SIG-M5 treated with dmso at 0.1 percent for 504 hours (cell line): ENCODE measurements around the gene CLNK.

ENCODE experiments used
- DNase-seq: peaks from one replicate; lab custom pipeline; 2025; ENCODE audit not compliant: unreplicated experiment; lab: John Stamatoyannopoulos, UW

Gene CLNK

GRCh38 chr4:10664408-10664807 lies 20.2 kb downstream of the CLNK start:
- DNase-seq = no peak

GRCh38 chr4:10662937-10663336 lies 21.6 kb downstream of the CLNK start:
- no peak for DNase-seq

- no peak for DNase-seq
Observed at GRCh38 chr4:10661047-10661446, 23.5 kb downstream of the CLNK start.

- DNase-seq = no peak
Observed at GRCh38 chr4:10659251-10659650, 25.3 kb downstream of the CLNK start.

GRCh38 chr4:10656988-10657387 lies 27.6 kb downstream of the CLNK start:
- peak; percentile 4 for DNase-seq

GRCh38 chr4:10656420-10656819 lies 28.1 kb downstream of the CLNK start:
- no peak for DNase-seq

- DNase-seq = no peak
Observed at GRCh38 chr4:10655968-10656367, 28.6 kb downstream of the CLNK start.

- no peak for DNase-seq
Observed at GRCh38 chr4:10648479-10648878, 36.1 kb downstream of the CLNK start.

GRCh38 chr4:10647846-10648245 lies 36.7 kb downstream of the CLNK start:
- no peak for DNase-seq

GRCh38 chr4:10643600-10644425 lies 40.8 kb downstream of the CLNK start:
- DNase-seq = no peak

GRCh38 chr4:10640561-10641201 lies 43.9 kb downstream of the CLNK start:
- DNase-seq = no peak

GRCh38 chr4:10639664-10640063 lies 44.9 kb downstream of the CLNK start:
- DNase-seq = no peak

- DNase-seq = no peak
Observed at GRCh38 chr4:10639100-10639499, 45.5 kb downstream of the CLNK start.

- no peak for DNase-seq
Observed at GRCh38 chr4:10635091-10635490, 49.5 kb downstream of the CLNK start.

- no peak for DNase-seq
Observed at GRCh38 chr4:10629394-10629793, 55.2 kb downstream of the CLNK start.

GRCh38 chr4:10625131-10625530 lies 59.4 kb downstream of the CLNK start:
- no peak for DNase-seq

- no peak for DNase-seq
Observed at GRCh38 chr4:10623862-10624261, 60.7 kb downstream of the CLNK start.

- no peak for DNase-seq
Observed at GRCh38 chr4:10623241-10623640, 61.3 kb downstream of the CLNK start.

GRCh38 chr4:10622728-10623127 lies 61.8 kb downstream of the CLNK start:
- DNase-seq = no peak

- no peak for DNase-seq
Observed at GRCh38 chr4:10620935-10621488, 63.6 kb downstream of the CLNK start.

- DNase-seq = no peak
Observed at GRCh38 chr4:10619855-10620254, 64.7 kb downstream of the CLNK start.

GRCh38 chr4:10619220-10619619 lies 65.3 kb downstream of the CLNK start:
- DNase-seq = no peak
